ENCODE data around the gene SERPINA4.

SERPINA4 gene

DNA sequence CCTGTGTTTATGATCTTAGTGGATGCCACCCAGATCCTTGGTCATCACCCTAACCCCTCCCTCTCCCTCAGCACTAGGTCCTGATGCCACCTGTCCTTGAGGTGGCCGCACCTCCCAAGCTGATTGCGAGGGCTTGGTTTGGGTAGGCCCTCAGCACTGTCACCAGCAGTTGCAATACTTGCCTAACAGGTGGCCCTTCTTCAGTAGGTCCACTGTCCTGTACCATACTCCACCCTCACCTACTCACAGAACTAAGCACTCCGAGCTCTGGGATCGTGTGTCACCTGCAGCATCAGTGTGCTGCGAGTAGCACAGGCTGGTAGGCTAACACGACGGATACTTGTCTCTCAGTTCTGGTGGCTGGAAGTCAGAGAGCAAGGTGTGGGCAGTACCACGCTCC, 38.0 kb upstream of the SERPINA4 start:
- no peak overlapping the region for H3K4me3 ChIP-seq (ENCODE audit: severe bottlenecking)
- H3K27me3 ChIP-seq (ENCODE audit: insufficient read depth, poor library complexity, severe bottlenecking), result peaks cover 7% of the 10 kb centered on the region
- H3K36me3 ChIP-seq (ENCODE audit: low read depth), result no peaks in the 10 kb centered on the region
- H3K9me3 ChIP-seq (ENCODE audit: severe bottlenecking), result peaks cover 4% of the 10 kb centered on the region
- no peaks in the 10 kb centered on the region for H3K4me1 ChIP-seq (ENCODE audit: insufficient read depth, poor library complexity, severe bottlenecking)
- DNase-seq (ENCODE audit: low spot score) (no peak), ATAC-seq (ENCODE audit: low read depth) (no peak)
- no peak for TF ChIP-seq CTCF (IDR thresholded peaks at IDR 0.05; ENCODE audit: poor library complexity, severe bottlenecking)
- no peak overlapping the region for H3K27ac ChIP-seq (ENCODE audit: poor library complexity, severe bottlenecking)

GRCh38 chr14:94524093-94524492, 37.1 kb upstream of the SERPINA4 start:
- Histone ChIP-seq H3K36me3 (ENCODE audit: low read depth) (no peaks in the 10 kb centered on the region), H3K9me3 (ENCODE audit: severe bottlenecking) (peaks cover 4% of the 10 kb centered on the region), H3K4me1 (ENCODE audit: insufficient read depth, poor library complexity, severe bottlenecking) (no peaks in the 10 kb centered on the region), H3K27ac (ENCODE audit: poor library complexity, severe bottlenecking) (no peak overlapping the region), H3K27me3 (ENCODE audit: insufficient read depth, poor library complexity, severe bottlenecking) (peaks cover 7% of the 10 kb centered on the region), H3K4me3 (ENCODE audit: severe bottlenecking) (no peak overlapping the region)
- no peak for TF ChIP-seq CTCF (IDR thresholded peaks at IDR 0.05; ENCODE audit: poor library complexity, severe bottlenecking)
- DNase-seq (ENCODE audit: low spot score) (no peak), ATAC-seq (ENCODE audit: low read depth) (no peak)

DNA sequence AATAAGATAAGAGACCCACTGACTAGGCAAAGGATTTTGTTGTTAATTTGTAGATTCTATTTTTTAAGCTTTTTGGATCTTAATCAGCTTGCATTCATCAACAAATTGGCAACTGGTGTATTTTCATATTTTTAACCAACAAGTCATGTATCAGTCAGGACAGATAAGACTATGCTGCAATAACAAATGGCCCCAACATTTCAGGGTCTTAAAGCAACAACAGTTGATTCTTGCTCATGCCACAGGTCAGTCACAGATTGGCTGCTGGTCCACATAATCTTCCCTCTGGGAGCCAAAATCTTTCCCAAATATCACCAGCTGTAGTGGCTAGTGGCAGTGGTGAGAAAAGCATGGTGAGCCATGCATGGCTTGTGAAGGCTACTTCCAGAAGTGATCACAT, 30.1 kb upstream of the SERPINA4 start:
- TF ChIP-seq CTCF (IDR thresholded peaks at IDR 0.05; ENCODE audit: poor library complexity, severe bottlenecking), result no peak

DNA sequence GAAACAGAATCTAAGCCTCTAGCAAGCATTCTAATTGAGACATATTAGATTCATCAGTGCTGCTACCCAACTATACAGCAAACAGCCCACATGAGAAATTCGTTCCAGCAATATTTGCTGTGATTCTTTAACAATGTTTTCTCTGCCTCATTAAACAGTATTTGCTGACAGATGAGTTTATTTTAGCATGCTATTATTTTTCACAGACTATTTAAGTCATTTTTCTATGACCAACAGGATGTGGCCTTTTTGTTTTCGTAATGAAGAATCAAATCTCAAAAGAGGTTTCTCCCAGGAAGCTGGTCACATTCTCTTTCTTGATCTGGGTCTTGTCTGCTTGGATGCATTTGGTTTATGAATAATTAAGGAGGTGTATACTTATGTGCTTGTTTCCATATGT, 28.8 kb upstream of the SERPINA4 start:
- TF ChIP-seq CTCF (IDR thresholded peaks at IDR 0.05; ENCODE audit: poor library complexity, severe bottlenecking), result no peak
- Histone ChIP-seq H3K27me3 (ENCODE audit: insufficient read depth, poor library complexity, severe bottlenecking) (no peaks in the 10 kb centered on the region), H3K9me3 (ENCODE audit: severe bottlenecking) (no peaks in the 10 kb centered on the region), H3K4me3 (ENCODE audit: severe bottlenecking) (no peak overlapping the region), H3K36me3 (ENCODE audit: low read depth) (no peaks in the 10 kb centered on the region), H3K27ac (ENCODE audit: poor library complexity, severe bottlenecking) (no peak overlapping the region), H3K4me1 (ENCODE audit: insufficient read depth, poor library complexity, severe bottlenecking) (no peaks in the 10 kb centered on the region)
- ATAC-seq (ENCODE audit: low read depth) (peak; percentile 51; the same call in 2 of the 3 replicates), DNase-seq (ENCODE audit: low spot score) (no peak)

More for the DNA sequence above, 30.1 kb upstream of the SERPINA4 start:
- no peak for ATAC-seq (ENCODE audit: low read depth)
- H3K27ac ChIP-seq (ENCODE audit: poor library complexity, severe bottlenecking), result no peak overlapping the region
- H3K27me3 ChIP-seq (ENCODE audit: insufficient read depth, poor library complexity, severe bottlenecking), result no peaks in the 10 kb centered on the region
- no peak for DNase-seq (ENCODE audit: low spot score)
- no peaks in the 10 kb centered on the region for H3K36me3 ChIP-seq (ENCODE audit: low read depth)
- no peaks in the 10 kb centered on the region for H3K4me1 ChIP-seq (ENCODE audit: insufficient read depth, poor library complexity, severe bottlenecking)
- no peak overlapping the region for H3K4me3 ChIP-seq (ENCODE audit: severe bottlenecking)
- H3K9me3 ChIP-seq (ENCODE audit: severe bottlenecking), result no peaks in the 10 kb centered on the region

- DNase-seq (ENCODE audit: low spot score), result no peak
- Histone ChIP-seq H3K27ac (ENCODE audit: poor library complexity, severe bottlenecking) (no peak overlapping the region), H3K4me3 (ENCODE audit: severe bottlenecking) (no peak overlapping the region), H3K9me3 (ENCODE audit: severe bottlenecking) (no peaks in the 10 kb centered on the region), H3K4me1 (ENCODE audit: insufficient read depth, poor library complexity, severe bottlenecking) (no peaks in the 10 kb centered on the region), H3K27me3 (ENCODE audit: insufficient read depth, poor library complexity, severe bottlenecking) (no peaks in the 10 kb centered on the region), H3K36me3 (ENCODE audit: low read depth) (no peaks in the 10 kb centered on the region)
- TF ChIP-seq CTCF (IDR thresholded peaks at IDR 0.05; ENCODE audit: poor library complexity, severe bottlenecking), result no peak
- no peak for ATAC-seq (ENCODE audit: low read depth)
These were observed 25.7 kb upstream of the SERPINA4 start for GRCh38 chr14:94535506-94535905.
